Subcutaneous adipose tissue (tissue), 4 donors: Measurements from ENCODE around the gene GLIPR1L2. TPM values are rescaled to one million over a fixed set of nuclear protein-coding genes. Genes with fewer than 3 reads are reported as not detected.

Source experiments
- total RNA-seq, 4 donors: library from RNA; depleted of rRNA; stranded (reverse); fragments of >200 nt; gene quantifications; one replicate each; pipeline ENCODE4 v1.1.0, GENCODE V29; 2016
- TF ChIP-seq, protein P1 (sequence below): fragments of 450-650 bp; IDR thresholded peaks from one replicate; pipeline ENCODE4 v1.5.1; 2016; ENCODE audit warnings: low read depth, mild to moderate bottlenecking, control low read depth, antibody characterized with exemption, moderate library complexity

GLIPR1L2 gene
- total RNA-seq, 4 donors from 2014 or later = 0.66 to 2.5 (median 1.6) TPM

DNA sequence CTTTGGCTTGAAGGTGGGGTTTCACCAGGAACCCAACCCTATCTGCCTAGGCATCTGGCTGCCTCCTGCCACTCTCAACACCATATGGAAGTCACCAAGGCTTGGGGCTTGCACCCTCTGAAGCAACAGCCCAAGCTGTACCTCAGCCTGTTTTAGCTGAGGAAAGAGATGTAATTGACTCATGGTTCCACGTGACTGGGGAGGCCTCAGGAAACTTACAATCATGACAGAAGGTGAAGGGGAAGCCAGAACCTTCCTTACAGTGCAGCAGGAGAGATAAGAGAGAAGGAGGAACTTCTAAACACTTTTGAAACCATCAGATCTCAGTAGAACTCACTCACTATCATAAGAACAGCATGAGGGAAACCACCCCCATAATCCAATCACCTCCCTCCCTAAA lies 29.5 kb upstream of the GLIPR1L2 start:
- TF ChIP-seq, protein P1, sequence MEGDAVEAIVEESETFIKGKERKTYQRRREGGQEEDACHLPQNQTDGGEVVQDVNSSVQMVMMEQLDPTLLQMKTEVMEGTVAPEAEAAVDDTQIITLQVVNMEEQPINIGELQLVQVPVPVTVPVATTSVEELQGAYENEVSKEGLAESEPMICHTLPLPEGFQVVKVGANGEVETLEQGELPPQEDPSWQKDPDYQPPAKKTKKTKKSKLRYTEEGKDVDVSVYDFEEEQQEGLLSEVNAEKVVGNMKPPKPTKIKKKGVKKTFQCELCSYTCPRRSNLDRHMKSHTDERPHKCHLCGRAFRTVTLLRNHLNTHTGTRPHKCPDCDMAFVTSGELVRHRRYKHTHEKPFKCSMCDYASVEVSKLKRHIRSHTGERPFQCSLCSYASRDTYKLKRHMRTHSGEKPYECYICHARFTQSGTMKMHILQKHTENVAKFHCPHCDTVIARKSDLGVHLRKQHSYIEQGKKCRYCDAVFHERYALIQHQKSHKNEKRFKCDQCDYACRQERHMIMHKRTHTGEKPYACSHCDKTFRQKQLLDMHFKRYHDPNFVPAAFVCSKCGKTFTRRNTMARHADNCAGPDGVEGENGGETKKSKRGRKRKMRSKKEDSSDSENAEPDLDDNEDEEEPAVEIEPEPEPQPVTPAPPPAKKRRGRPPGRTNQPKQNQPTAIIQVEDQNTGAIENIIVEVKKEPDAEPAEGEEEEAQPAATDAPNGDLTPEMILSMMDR = no peak

DNA sequence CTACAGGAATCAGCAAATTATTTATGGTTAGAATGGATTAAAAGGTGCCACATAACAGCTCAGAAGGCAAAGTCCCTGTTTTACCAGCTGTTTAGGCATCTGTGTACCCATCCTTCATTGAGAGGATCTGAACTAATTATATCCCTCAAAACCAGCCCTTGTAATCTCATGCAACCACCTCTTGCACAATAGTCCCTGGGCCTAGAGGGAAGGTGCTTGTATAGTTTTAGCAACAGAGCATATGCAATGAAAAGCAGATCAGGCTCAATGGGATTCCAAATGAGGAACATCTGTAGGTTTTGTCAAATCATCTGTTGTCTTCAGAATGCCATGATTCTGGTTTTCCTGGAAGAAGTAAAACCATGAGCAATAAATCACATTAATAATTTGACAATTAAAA lies 26.0 kb upstream of the GLIPR1L2 start:
- TF ChIP-seq, protein P1 = no peak

DNA sequence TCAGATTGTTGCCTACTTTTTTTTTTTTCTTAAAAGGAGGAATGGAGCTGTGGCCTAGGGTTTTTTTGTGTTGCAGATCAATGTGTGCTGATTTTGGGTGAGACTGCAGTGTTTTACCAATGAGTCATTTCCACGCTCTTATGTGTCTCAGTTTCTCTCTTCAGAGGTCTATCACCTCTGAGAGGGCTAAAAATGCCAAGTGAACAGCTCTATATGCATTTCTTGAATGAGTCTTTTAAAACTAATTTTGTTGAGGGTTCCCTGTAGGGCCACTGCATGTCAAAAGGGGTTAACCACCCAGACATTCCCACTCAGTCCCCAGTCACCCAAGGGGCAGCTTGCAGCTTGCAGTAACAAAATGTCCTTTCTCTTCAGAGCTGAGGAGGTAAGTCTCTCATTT lies 24.3 kb upstream of the GLIPR1L2 start:
- TF ChIP-seq, protein P1 = no peak

DNA sequence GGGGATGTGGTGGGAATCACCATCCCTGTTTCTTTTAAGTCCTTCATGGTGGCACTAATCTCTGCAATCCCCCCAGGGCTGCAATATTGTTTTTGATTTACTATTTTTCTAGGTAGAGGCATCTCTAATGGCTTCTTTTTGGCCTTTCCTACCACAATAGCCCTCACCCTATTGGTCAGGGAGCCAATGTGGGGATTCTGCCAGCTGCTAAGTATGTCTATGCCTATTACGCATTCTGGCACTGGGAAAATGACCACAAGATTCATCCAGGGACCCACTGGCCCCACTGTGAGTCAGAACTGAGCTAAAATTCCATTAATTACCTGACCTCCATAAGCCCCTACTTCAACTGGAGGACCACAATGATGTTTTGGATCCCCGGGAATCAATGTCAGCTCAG lies 15.9 kb upstream of the GLIPR1L2 start:
- TF ChIP-seq, protein P1 = no peak

DNA sequence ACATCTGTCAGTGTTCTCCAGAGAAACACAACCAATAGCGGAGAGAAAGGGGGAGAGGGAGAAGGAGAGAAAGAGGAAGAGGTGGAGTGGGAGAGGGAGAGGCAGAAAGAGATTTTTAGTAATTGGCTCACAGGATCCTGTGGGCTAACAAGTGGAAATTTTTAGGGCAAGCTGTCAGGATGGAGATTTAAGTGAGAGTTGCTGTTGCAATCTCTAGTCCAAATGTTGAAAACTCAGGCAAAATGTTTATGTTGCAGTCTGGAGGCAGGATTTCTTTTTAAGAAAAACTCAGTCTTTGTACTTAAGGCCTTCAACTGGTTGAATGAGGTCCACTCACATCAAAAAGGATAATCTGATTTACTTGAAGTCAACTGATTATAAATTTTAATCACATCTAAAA lies 12.5 kb upstream of the GLIPR1L2 start:
- TF ChIP-seq, protein P1 = no peak

DNA sequence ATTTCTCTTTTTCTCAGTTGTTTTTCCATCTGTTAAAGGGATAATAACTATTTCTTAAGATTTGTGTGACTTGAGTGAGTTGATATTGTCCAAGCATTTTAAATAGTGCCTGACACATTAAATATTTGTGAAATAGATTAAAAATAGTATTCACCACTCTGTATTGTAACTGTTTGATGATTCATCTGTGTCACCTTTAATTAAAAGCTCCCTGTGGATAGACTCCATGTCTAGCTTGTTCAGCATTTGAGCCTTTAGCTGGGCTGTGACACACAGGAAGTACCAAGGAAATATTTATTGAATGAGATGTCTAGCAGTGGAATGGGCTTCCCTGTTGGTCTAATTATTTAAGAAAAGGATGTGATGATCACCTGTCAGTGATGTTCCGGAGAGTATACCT lies 1.8 kb upstream of the GLIPR1L2 start:
- TF ChIP-seq, protein P1 = no peak

DNA sequence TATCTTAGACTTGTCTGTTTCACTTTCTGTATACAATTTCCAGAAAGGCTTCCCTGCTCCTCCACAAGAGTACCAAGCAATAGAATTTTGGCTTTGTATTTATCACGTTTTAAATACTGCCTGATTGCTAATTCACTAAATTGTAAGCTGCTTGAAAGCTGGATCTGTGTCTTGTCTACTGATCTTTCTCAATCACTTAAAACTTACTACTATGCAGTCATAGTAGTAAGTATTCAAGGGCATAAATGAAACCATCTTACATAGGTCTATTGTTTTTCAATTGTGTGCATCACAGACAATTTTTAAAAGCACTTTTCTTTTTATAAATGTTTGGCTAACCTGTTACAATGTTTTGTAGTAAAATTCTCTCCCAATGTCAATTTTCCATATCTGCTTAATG lies 1.2 kb upstream of the GLIPR1L2 start:
- TF ChIP-seq, protein P1 = no peak
